Endothelial cell (in vitro differentiated cells): ENCODE measurements around the gene SH3TC1. TPM values are rescaled to one million over a fixed set of nuclear protein-coding genes. Genes with fewer than 3 reads are reported as not detected.

ENCODE experiments used
- DNase-seq: peaks from one replicate; pipeline ENCODE4 v3.0.0; 2021; ENCODE audit warnings: low spot score
- H3K27ac Mint-ChIP-seq: one replicate; pipeline ENCODE4 v1.8.0; 2021; ENCODE audit warnings: mixed read lengths, inconsistent platforms; ENCODE audit not compliant: unreplicated experiment
- H3K27me3 Mint-ChIP-seq: one replicate; pipeline ENCODE4 v1.8.0; 2021; ENCODE audit warnings: mild to moderate bottlenecking, moderate library complexity, mixed read lengths, inconsistent platforms; ENCODE audit not compliant: unreplicated experiment
- H3K36me3 Mint-ChIP-seq: one replicate; pipeline ENCODE4 v1.8.0; 2021; ENCODE audit warnings: mild to moderate bottlenecking, low read depth, mixed read lengths, inconsistent platforms; ENCODE audit not compliant: unreplicated experiment
- H3K4me1 Mint-ChIP-seq: one replicate; pipeline ENCODE4 v1.8.0; 2021; ENCODE audit warnings: mild to moderate bottlenecking, mixed read lengths, inconsistent platforms; ENCODE audit not compliant: unreplicated experiment
- H3K4me3 Mint-ChIP-seq: one replicate; pipeline ENCODE4 v1.8.0; 2021; ENCODE audit warnings: mild to moderate bottlenecking, mixed read lengths, inconsistent platforms; ENCODE audit not compliant: unreplicated experiment
- H3K9me3 Mint-ChIP-seq: one replicate; pipeline ENCODE4 v1.8.0; 2021; ENCODE audit warnings: mixed read lengths, inconsistent platforms; ENCODE audit not compliant: unreplicated experiment
- CTCF ChIP-seq: fragments of 200-600 bp; sonication (generic); IDR thresholded peaks from one replicate; pipeline ENCODE4 v1.5.0; 2021; ENCODE audit warnings: antibody characterized with exemption; ENCODE audit not compliant: unreplicated experiment
- total RNA-seq: library from RNA; stranded (reverse); fragmentation: NEBNext Ultra II Directional; extraction: Animal tissue kit (Norgen Biotek cat#: 25700); gene quantifications from one replicate; pipeline ENCODE4 v1.2.1, GENCODE V29; 2021; ENCODE audit not compliant: unreplicated experiment

The SH3TC1 gene
- total RNA-seq, 1 donor from 2014 or later: 114 TPM

GRCh38 chr4:8285976-8286718 lies 87.1 kb downstream of the SH3TC1 start:
- DNase-seq: no peak
- H3K36me3 Mint-ChIP-seq: no peaks in the 10 kb centered on the region
- H3K4me1 Mint-ChIP-seq: no peaks in the 10 kb centered on the region
- no peak for TF ChIP-seq CTCF
- H3K4me3 Mint-ChIP-seq: no peak overlapping the region
- H3K9me3 Mint-ChIP-seq: no peaks in the 10 kb centered on the region
- H3K27me3 Mint-ChIP-seq: peaks cover 7% of the 10 kb centered on the region
- no peak overlapping the region for H3K27ac Mint-ChIP-seq

- H3K9me3 Mint-ChIP-seq: no peaks in the 10 kb centered on the region
- no peaks in the 10 kb centered on the region for H3K36me3 Mint-ChIP-seq
- H3K27me3 Mint-ChIP-seq: peaks cover 7% of the 10 kb centered on the region
- no peak for TF ChIP-seq CTCF
- no peak overlapping the region for H3K27ac Mint-ChIP-seq
- no peak for DNase-seq
- no peak overlapping the region for H3K4me3 Mint-ChIP-seq
- no peaks in the 10 kb centered on the region for H3K4me1 Mint-ChIP-seq
Observed at GRCh38 chr4:8286719-8287342, 87.7 kb downstream of the SH3TC1 start.

- DNase-seq: no peak
- Mint-ChIP-seq H3K27ac (no peak overlapping the region), H3K9me3 (no peaks in the 10 kb centered on the region), H3K27me3 (peaks cover 7% of the 10 kb centered on the region), H3K4me1 (no peaks in the 10 kb centered on the region), H3K36me3 (no peaks in the 10 kb centered on the region), H3K4me3 (no peak overlapping the region)
- TF ChIP-seq CTCF: no peak
Observed at GRCh38 chr4:8287343-8288280, 88.5 kb downstream of the SH3TC1 start.

- Mint-ChIP-seq H3K36me3 (no peaks in the 10 kb centered on the region), H3K4me3 (no peak overlapping the region), H3K4me1 (no peaks in the 10 kb centered on the region), H3K9me3 (no peaks in the 10 kb centered on the region), H3K27ac (no peak overlapping the region), H3K27me3 (peaks cover 9% of the 10 kb centered on the region)
- no peak for TF ChIP-seq CTCF
- DNase-seq: no peak
Observed at GRCh38 chr4:8289151-8289750, 90.2 kb downstream of the SH3TC1 start.
